Astrocyte (in vitro differentiated cells and primary cell): ENCODE measurements around the gene CPN2. TPM values are rescaled to one million over a fixed set of nuclear protein-coding genes. Genes with fewer than 3 reads are reported as not detected.

Experiments used
- DNase-seq: peaks from one replicate; pipeline ENCODE4 v3.0.0-alpha.2; 2010; ENCODE audit warnings: low read depth
- FAIRE-seq: peaks from 2 replicates; lab custom pipeline; 2011; peaks lifted over from hg19 to GRCh38; lab: Jason Lieb, UNC
- H2AFZ ChIP-seq: 2 replicates; pipeline ENCODE4 v1.6.0; 2012; ENCODE audit warnings: low read depth, low read length, inconsistent platforms
- H3K27ac ChIP-seq: 2 replicates; pipeline ENCODE4 v1.5.1; 2011; ENCODE audit warnings: low read depth, low read length, inconsistent platforms
- H3K27me3 ChIP-seq: 2 replicates; pipeline ENCODE4 v1.6.0; 2011; ENCODE audit warnings: low read length, inconsistent platforms; ENCODE audit not compliant: insufficient read depth
- H3K36me3 ChIP-seq: 2 replicates; pipeline ENCODE4 v1.5.1; 2011; ENCODE audit warnings: low read length, inconsistent platforms; ENCODE audit not compliant: insufficient read depth
- H3K4me1 ChIP-seq: 2 replicates; pipeline ENCODE4 v1.5.1; 2011; ENCODE audit warnings: low read length, inconsistent platforms; ENCODE audit not compliant: insufficient read depth
- H3K4me2 ChIP-seq: 2 replicates; pipeline ENCODE4 v1.6.0; 2012; ENCODE audit warnings: low read length, inconsistent platforms
- H3K4me3 ChIP-seq: 2 replicates; pipeline ENCODE4 v1.5.1; 2011; ENCODE audit warnings: low read depth, mild to moderate bottlenecking, low read length, inconsistent platforms; ENCODE audit not compliant: insufficient read depth
- H3K79me2 ChIP-seq: 2 replicates; pipeline ENCODE4 v1.6.0; 2012; ENCODE audit warnings: mild to moderate bottlenecking, low read length, inconsistent platforms; ENCODE audit not compliant: insufficient read depth
- H3K9ac ChIP-seq: 2 replicates; pipeline ENCODE4 v1.6.0; 2012; ENCODE audit warnings: mild to moderate bottlenecking, low read length, inconsistent platforms
- H3K9me3 ChIP-seq: 2 replicates; pipeline ENCODE4 v1.5.1; 2012; ENCODE audit warnings: low read depth, mild to moderate bottlenecking, low read length, inconsistent platforms; ENCODE audit not compliant: insufficient read depth
- H4K20me1 ChIP-seq: 2 replicates; pipeline ENCODE4 v1.6.0; 2012; ENCODE audit warnings: low read length, inconsistent platforms; ENCODE audit not compliant: insufficient read depth
- H3K27ac Mint-ChIP-seq: one replicate; pipeline ENCODE4 v1.8.0; 2021; ENCODE audit warnings: mild to moderate bottlenecking, mixed read lengths; ENCODE audit not compliant: unreplicated experiment
- H3K27me3 Mint-ChIP-seq: one replicate; pipeline ENCODE4 v1.8.0; 2021; ENCODE audit warnings: low read depth, mixed read lengths; ENCODE audit not compliant: unreplicated experiment
- H3K36me3 Mint-ChIP-seq: one replicate; pipeline ENCODE4 v1.8.0; 2021; ENCODE audit warnings: low read depth, mixed read lengths; ENCODE audit not compliant: unreplicated experiment
- H3K4me1 Mint-ChIP-seq: one replicate; pipeline ENCODE4 v1.8.0; 2021; ENCODE audit warnings: low read depth, mixed read lengths; ENCODE audit not compliant: unreplicated experiment
- H3K4me3 Mint-ChIP-seq: one replicate; pipeline ENCODE4 v1.8.0; 2021; ENCODE audit warnings: mild to moderate bottlenecking, moderate library complexity, mixed read lengths; ENCODE audit not compliant: unreplicated experiment
- H3K9me3 Mint-ChIP-seq: one replicate; pipeline ENCODE4 v1.8.0; 2021; ENCODE audit warnings: mild to moderate bottlenecking, mixed read lengths; ENCODE audit not compliant: unreplicated experiment
- EZH2 ChIP-seq: IDR thresholded peaks from 2 replicates; pipeline ENCODE4 v1.6.1; 2012; ENCODE audit warnings: mild to moderate bottlenecking, low read length, inconsistent platforms; ENCODE audit not compliant: insufficient read depth
- total RNA-seq: library from RNA; stranded (reverse); gene quantifications from 2 replicates; pipeline ENCODE4 v1.2.1, GENCODE V29; 2021
- TF ChIP-seq, protein P1 (sequence below): IDR thresholded peaks from 2 replicates; pipeline ENCODE4 v1.5.1; 2011; ENCODE audit warnings: low read depth, mild to moderate bottlenecking, inconsistent platforms, low read length, moderate library complexity; ENCODE audit not compliant: insufficient read depth

The CPN2 gene
- total RNA-seq, 1 donor from 2014 or later = not detected

GRCh38 chr3:194298331-194299227 is 52.5 kb downstream of the CPN2 start:
- no peak overlapping the region for H3K4me3 Mint-ChIP-seq
- Histone ChIP-seq H3K9ac (no peak overlapping the region), H3K4me2 (no peak overlapping the region), H3K27ac (no peak overlapping the region), H3K9me3 (no peaks in the 10 kb centered on the region), H3K27me3 (peaks cover 7% of the 10 kb centered on the region), H3K79me2 (no peaks in the 10 kb centered on the region), H3K4me3 (no peak overlapping the region), H4K20me1 (no peaks in the 10 kb centered on the region), H3K4me1 (peaks cover 12% of the 10 kb centered on the region), H3K36me3 (no peaks in the 10 kb centered on the region), H2AFZ (no peak overlapping the region)
- DNase-seq = no peak
- H3K9me3 Mint-ChIP-seq = peaks cover under 1% of the 10 kb centered on the region
- peaks cover 24% of the 10 kb centered on the region for H3K27me3 Mint-ChIP-seq
- FAIRE-seq = no peak
- H3K36me3 Mint-ChIP-seq = no peaks in the 10 kb centered on the region
- no peak overlapping the region for H3K27ac Mint-ChIP-seq
- TF ChIP-seq, protein P1, sequence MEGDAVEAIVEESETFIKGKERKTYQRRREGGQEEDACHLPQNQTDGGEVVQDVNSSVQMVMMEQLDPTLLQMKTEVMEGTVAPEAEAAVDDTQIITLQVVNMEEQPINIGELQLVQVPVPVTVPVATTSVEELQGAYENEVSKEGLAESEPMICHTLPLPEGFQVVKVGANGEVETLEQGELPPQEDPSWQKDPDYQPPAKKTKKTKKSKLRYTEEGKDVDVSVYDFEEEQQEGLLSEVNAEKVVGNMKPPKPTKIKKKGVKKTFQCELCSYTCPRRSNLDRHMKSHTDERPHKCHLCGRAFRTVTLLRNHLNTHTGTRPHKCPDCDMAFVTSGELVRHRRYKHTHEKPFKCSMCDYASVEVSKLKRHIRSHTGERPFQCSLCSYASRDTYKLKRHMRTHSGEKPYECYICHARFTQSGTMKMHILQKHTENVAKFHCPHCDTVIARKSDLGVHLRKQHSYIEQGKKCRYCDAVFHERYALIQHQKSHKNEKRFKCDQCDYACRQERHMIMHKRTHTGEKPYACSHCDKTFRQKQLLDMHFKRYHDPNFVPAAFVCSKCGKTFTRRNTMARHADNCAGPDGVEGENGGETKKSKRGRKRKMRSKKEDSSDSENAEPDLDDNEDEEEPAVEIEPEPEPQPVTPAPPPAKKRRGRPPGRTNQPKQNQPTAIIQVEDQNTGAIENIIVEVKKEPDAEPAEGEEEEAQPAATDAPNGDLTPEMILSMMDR = no peak
- no peak for TF ChIP-seq EZH2
- H3K4me1 Mint-ChIP-seq = peaks cover 21% of the 10 kb centered on the region

GRCh38 chr3:194296454-194297263 is 54.5 kb downstream of the CPN2 start:
- peak overlapping the region; percentile 70 for H2AFZ ChIP-seq
- peak overlapping the region; percentile 75 for H3K9ac ChIP-seq
- H3K4me1 ChIP-seq = peaks cover 12% of the 10 kb centered on the region
- DNase-seq (peak; percentile 88), FAIRE-seq (peak; percentile 73)
- TF ChIP-seq, protein P1 = no peak
- TF ChIP-seq EZH2 = no peak
- peak overlapping the region; percentile 78 for H3K4me2 ChIP-seq
- no peaks in the 10 kb centered on the region for H3K9me3 ChIP-seq
- Mint-ChIP-seq H3K4me1 (peaks cover 24% of the 10 kb centered on the region), H3K27me3 (peaks cover 37% of the 10 kb centered on the region), H3K36me3 (no peaks in the 10 kb centered on the region), H3K9me3 (peaks cover 4% of the 10 kb centered on the region), H3K27ac (peak overlapping the region; percentile 91), H3K4me3 (peak overlapping the region; percentile 64)
- peak overlapping the region; percentile 47 for H3K27ac ChIP-seq
- no peaks in the 10 kb centered on the region for H3K27me3 ChIP-seq
- H4K20me1 ChIP-seq = no peaks in the 10 kb centered on the region
- no peaks in the 10 kb centered on the region for H3K36me3 ChIP-seq
- peak overlapping the region; percentile 51 for H3K4me3 ChIP-seq
- H3K79me2 ChIP-seq = no peaks in the 10 kb centered on the region
